Fibroblast of lung (primary cell): ENCODE data around the gene ENKUR. TPM values are rescaled to one million over a fixed set of nuclear protein-coding genes. Genes with fewer than 3 reads are reported as not detected.
A peak's percentile ranks its signal among the peaks of the same experiment; 100 is the strongest.
"Not testable (repeated sequence)": the region's sequence is repeated elsewhere in the genome, so short reads cannot be mapped to it uniquely, and the experiment has no call there.

ENCODE experiments used
- DNase-seq, 2 donors: peaks; one replicate each; pipeline versions ENCODE4 v3.0.0 to v3.0.0-alpha.2; 2010; ENCODE audit warnings: low read depth in 2 of 2
- H2AFZ ChIP-seq: 2 replicates; pipeline ENCODE4 v1.5.1; 2012; ENCODE audit warnings: low read length, control low read depth, inconsistent platforms
- H3K27ac ChIP-seq: 2 replicates; pipeline ENCODE4 v1.5.1; 2011; ENCODE audit warnings: low read length, control low read depth; ENCODE audit not compliant: insufficient read depth
- H3K27me3 ChIP-seq: 2 replicates; pipeline ENCODE4 v1.5.1; 2011; ENCODE audit warnings: mild to moderate bottlenecking, low read length; ENCODE audit not compliant: control insufficient read depth, insufficient read depth
- H3K36me3 ChIP-seq: 2 replicates; pipeline ENCODE4 v1.5.1; 2011; ENCODE audit warnings: low read length; ENCODE audit not compliant: control insufficient read depth, insufficient read depth
- H3K4me1 ChIP-seq: 2 replicates; pipeline ENCODE4 v1.5.1; 2011; ENCODE audit warnings: low read length; ENCODE audit not compliant: control insufficient read depth, insufficient read depth; ENCODE audit errors: extremely low read depth
- H3K4me2 ChIP-seq: 2 replicates; pipeline ENCODE4 v1.5.1; 2011; ENCODE audit warnings: low read length, control low read depth; ENCODE audit not compliant: insufficient read depth; ENCODE audit errors: extremely low read depth
- H3K4me3 ChIP-seq, 4 experiments: fragments of 200-600 bp in 1 of 4; sonication (generic) in 1 of 4; replicated peaks in 1 of 4; 2 replicates each; pipeline ENCODE4 v1.5.1; 2011 to 2016; ENCODE audit warnings: low read length in 4 of 4, low read depth in 3 of 4, mild to moderate bottlenecking in 3 of 4, control low read depth in 2 of 4, inconsistent platforms in 1 of 4, mixed read lengths in 1 of 4; ENCODE audit not compliant: insufficient read depth in 1 of 4; ENCODE audit errors: control extremely low read depth in 1 of 4
- H3K79me2 ChIP-seq: 2 replicates; pipeline ENCODE4 v1.5.1; 2012; ENCODE audit warnings: mild to moderate bottlenecking, low read length, inconsistent platforms; ENCODE audit not compliant: control insufficient read depth, insufficient read depth
- H3K9ac ChIP-seq: 2 replicates; pipeline ENCODE4 v1.5.1; 2011; ENCODE audit warnings: mild to moderate bottlenecking, low read length, control low read depth; ENCODE audit not compliant: insufficient read depth
- H3K9me3 ChIP-seq: 2 replicates; pipeline ENCODE4 v1.5.1; 2012; ENCODE audit warnings: low read depth, low read length; ENCODE audit not compliant: control insufficient read depth, insufficient read depth
- H4K20me1 ChIP-seq: 2 replicates; pipeline ENCODE4 v1.5.1; 2011; ENCODE audit warnings: low read length; ENCODE audit not compliant: control insufficient read depth, insufficient read depth; ENCODE audit errors: extremely low read depth
- CTCF ChIP-seq, 2 donors: IDR thresholded peaks in 1 of 2; conservative IDR thresholded peaks in 1 of 2; 1 replicate in 1 of 2; 2 replicates in 1 of 2; pipeline ENCODE4 v1.5.1; 2011 to 2012; ENCODE audit warnings: low read length in 2 of 2, control low read depth in 1 of 2, inconsistent platforms in 1 of 2, low read depth in 1 of 2, mild to moderate bottlenecking in 1 of 2
- EZH2 ChIP-seq: IDR thresholded peaks from 2 replicates; pipeline ENCODE4 v1.5.1; 2012; ENCODE audit warnings: low read length, control low read depth, mild to moderate bottlenecking; ENCODE audit errors: missing control alignments
- polyA plus RNA-seq, 2 donors: library from polyadenylated mRNA; depleted of rRNA in 1 of 2; stranded (reverse) in 1 of 2; unstranded in 1 of 2; fragments of >200 nt; gene quantifications; 2 replicates each; pipeline ENCODE4 v1.2.1, GENCODE V29; 2011 to 2012; ENCODE audit warnings: missing spikeins in 1 of 2
- total RNA-seq: library from RNA; depleted of rRNA; stranded (reverse); fragments of >200 nt; gene quantifications from 2 replicates; pipeline ENCODE4 v1.2.1, GENCODE V29; 2014

The ENKUR gene
- total and polyA plus RNA-seq, 2 donors (not counting 1 experiment from before 2014, with no cell fraction given) = 0.06 to 0.17 TPM

- DNase-seq = peak; percentile 98 to 99
- H2AFZ ChIP-seq = peak within 1 kb of the TSS; percentile 98
- no peaks in the 10 kb centered on the region for H3K9me3 ChIP-seq
- H3K27ac ChIP-seq = peak within 1 kb of the TSS; percentile 82
- H3K27me3 ChIP-seq = no peaks in the 10 kb centered on the region
- H4K20me1 ChIP-seq = no peaks in the 10 kb centered on the region
- no peaks in the 10 kb centered on the region for H3K36me3 ChIP-seq
- H3K4me2 ChIP-seq = peak within 1 kb of the TSS; percentile 95
- peak within 1 kb of the TSS; percentile 61 to 80 (median 74) for H3K4me3 ChIP-seq
- H3K4me1 ChIP-seq = no peaks in the 10 kb centered on the region
- H3K9ac ChIP-seq = peak within 1 kb of the TSS; percentile 70
- H3K79me2 ChIP-seq = no peaks in the 10 kb centered on the region
- TF ChIP-seq EZH2 = no peak
- TF ChIP-seq CTCF (conservative IDR thresholded peaks at IDR 0.05 in 1 of 2, IDR thresholded peaks at IDR 0.05 in 1 of 2; ENCODE audit: low read depth in 1 of 2, low read length in 2 of 2) = no peak
These were observed 607 bp upstream of the ENKUR start, which contains the start of gene THNSL1 for GRCh38 chr10:25016376-25017153. THNSL1 (plus strand) TSS chr10:25016612; CDS start chr10:25023224, 6,612 bp downstream.

GRCh38 chr10:25014579-25014978, 1.4 kb downstream of the ENKUR start:
- H3K9me3 ChIP-seq = no peaks in the 10 kb centered on the region
- no peak overlapping the region for H3K4me2 ChIP-seq
- no peaks in the 10 kb centered on the region for H4K20me1 ChIP-seq
- no peaks in the 10 kb centered on the region for H3K4me1 ChIP-seq
- no peak overlapping the region for H3K27ac ChIP-seq
- H3K79me2 ChIP-seq = no peaks in the 10 kb centered on the region
- DNase-seq = no peak
- no peaks in the 10 kb centered on the region for H3K27me3 ChIP-seq
- H3K4me3 ChIP-seq = no peak overlapping the region
- H3K9ac ChIP-seq = no peak overlapping the region
- no peaks in the 10 kb centered on the region for H3K36me3 ChIP-seq
- H2AFZ ChIP-seq = no peak overlapping the region
- TF ChIP-seq CTCF (conservative IDR thresholded peaks at IDR 0.05 in 1 of 2, IDR thresholded peaks at IDR 0.05 in 1 of 2; ENCODE audit: low read depth in 1 of 2, low read length in 2 of 2) (no peak), EZH2 (no peak)

GRCh38 chr10:25011591-25011990, 4.4 kb downstream of the ENKUR start:
- not testable (repeated sequence) for H3K36me3 ChIP-seq, H4K20me1 ChIP-seq, H3K79me2 ChIP-seq, H3K4me2 ChIP-seq, DNase-seq, H3K9me3 ChIP-seq, H3K27ac ChIP-seq, H2AFZ ChIP-seq, H3K4me3 ChIP-seq, H3K9ac ChIP-seq, H3K4me1 ChIP-seq, H3K27me3 ChIP-seq
